ENCODE data around the gene PPP6R1.

Gene PPP6R1

DNA sequence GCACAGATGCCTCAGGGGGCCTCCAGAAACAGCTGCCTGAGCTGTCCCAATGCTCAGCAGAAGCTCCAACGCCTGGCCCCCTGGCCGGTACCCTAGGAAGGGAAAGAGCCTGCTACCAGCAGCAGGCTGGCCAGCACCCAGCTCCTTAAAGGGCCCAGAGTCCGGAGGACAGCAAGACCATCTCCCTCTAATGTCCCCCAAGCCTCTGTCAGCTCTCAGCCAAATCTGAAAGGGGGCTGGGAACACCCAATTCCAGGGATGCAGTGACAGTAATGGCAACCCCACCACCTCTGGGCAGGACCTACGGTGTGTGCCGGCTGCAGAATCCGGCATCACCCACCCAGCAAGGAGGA is 4.2 kb downstream of the PPP6R1 start:
- no peak overlapping the region for H3K23ac ChIP-seq (ENCODE audit: low read length)
- no peak overlapping the region for H2BK15ac ChIP-seq (replicated peaks; ENCODE audit: low read depth)
- no peak overlapping the region for H4K8ac ChIP-seq (ENCODE audit: low read depth, low read length)
- DNase-seq: no peak
- no peak overlapping the region for H3K4me3 ChIP-seq (ENCODE audit: low read length)
- H3K79me2 ChIP-seq (ENCODE audit: control insufficient read depth, insufficient read depth, low read length): peaks cover 81% of the 10 kb centered on the region
- no peaks in the 10 kb centered on the region for H3K27me3 ChIP-seq (ENCODE audit: insufficient read depth, low read length, poor library complexity)
- H3K36me3 ChIP-seq (ENCODE audit: control insufficient read depth, insufficient read depth, low read length): no peaks in the 10 kb centered on the region
- H3K9ac ChIP-seq (ENCODE audit: low read length): no peak overlapping the region
- H4K5ac ChIP-seq (ENCODE audit: low read length): no peak overlapping the region
- H3K79me1 ChIP-seq (ENCODE audit: low read length): peaks cover 51% of the 10 kb centered on the region
- H2AK5ac ChIP-seq (ENCODE audit: low read length): no peak overlapping the region
- H3K27ac ChIP-seq (ENCODE audit: low read depth, low read length): no peak overlapping the region
- no peak overlapping the region for H2BK5ac ChIP-seq (ENCODE audit: low read length)
- H3K18ac ChIP-seq (ENCODE audit: low read length): no peak overlapping the region
- no peak overlapping the region for H3K4me2 ChIP-seq (ENCODE audit: low read length)
- H3K4ac ChIP-seq (ENCODE audit: low read depth, low read length): no peak overlapping the region
- H2BK120ac ChIP-seq (ENCODE audit: low read depth, low read length): no peak overlapping the region
- no CpG with 5 or more reads among the region's 6 CpGs for WGBS (ENCODE audit: extremely low coverage, insufficient coverage, low lambda C conversion rate)
- H3K56ac ChIP-seq (ENCODE audit: low read length): peak overlapping the region; percentile 25
- peaks cover 7% of the 10 kb centered on the region for H3K4me1 ChIP-seq (ENCODE audit: control insufficient read depth, low read depth, low read length)

DNA sequence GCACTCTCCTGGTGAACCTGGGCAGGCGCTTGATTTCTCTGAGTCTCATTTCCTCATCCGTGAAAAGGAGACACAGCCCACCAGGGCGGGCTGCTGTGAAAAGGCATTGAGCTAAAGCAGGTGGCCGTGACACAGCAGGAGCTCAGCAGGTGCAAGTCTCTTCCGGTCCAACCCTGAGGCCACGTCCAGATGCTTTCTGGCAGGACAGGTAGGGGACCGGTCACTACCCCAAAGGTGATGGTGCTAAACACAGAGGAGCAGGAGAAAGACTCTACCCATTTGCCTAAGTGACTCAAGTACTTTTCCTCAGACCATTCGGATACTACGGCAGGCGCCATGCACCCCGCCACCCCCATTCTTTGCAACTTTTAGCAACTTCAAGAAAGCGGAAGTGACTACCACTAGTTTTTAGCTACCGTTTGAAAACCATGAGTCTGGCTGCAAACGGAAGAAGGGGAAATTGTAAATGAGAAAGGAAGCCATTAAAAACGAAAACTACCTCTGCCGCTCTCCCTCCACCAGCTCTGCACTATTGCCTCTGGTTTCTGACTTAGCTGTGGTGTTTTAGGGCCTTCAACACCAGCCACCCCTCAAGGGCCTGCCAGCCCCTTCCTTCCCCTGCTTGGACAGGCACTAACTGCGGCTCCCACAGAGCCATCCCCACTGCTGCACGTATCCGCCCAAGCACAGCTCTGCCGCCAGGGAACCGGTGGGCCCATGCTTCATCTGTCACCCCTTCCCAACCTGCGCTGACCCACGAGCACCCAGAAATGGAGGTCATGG is 4.8 kb downstream of the PPP6R1 start:
- Histone ChIP-seq H3K9ac (ENCODE audit: low read length) (no peak overlapping the region), H3K27me3 (ENCODE audit: insufficient read depth, low read length, poor library complexity) (no peaks in the 10 kb centered on the region), H2BK120ac (ENCODE audit: low read depth, low read length) (no peak overlapping the region), H3K79me1 (ENCODE audit: low read length) (peaks cover 51% of the 10 kb centered on the region), H2BK15ac (replicated peaks; ENCODE audit: low read depth) (no peak overlapping the region), H3K56ac (ENCODE audit: low read length) (no peak overlapping the region), H3K27ac (ENCODE audit: low read depth, low read length) (no peak overlapping the region), H3K18ac (ENCODE audit: low read length) (no peak overlapping the region), H3K4me3 (ENCODE audit: low read length) (no peak overlapping the region), H3K4ac (ENCODE audit: low read depth, low read length) (no peak overlapping the region), H3K36me3 (ENCODE audit: control insufficient read depth, insufficient read depth, low read length) (no peaks in the 10 kb centered on the region), H3K4me2 (ENCODE audit: low read length) (no peak overlapping the region), H2BK5ac (ENCODE audit: low read length) (no peak overlapping the region), H3K79me2 (ENCODE audit: control insufficient read depth, insufficient read depth, low read length) (peaks cover 82% of the 10 kb centered on the region), H4K5ac (ENCODE audit: low read length) (no peak overlapping the region), H3K23ac (ENCODE audit: low read length) (no peak overlapping the region), H4K8ac (ENCODE audit: low read depth, low read length) (no peak overlapping the region), H2AK5ac (ENCODE audit: low read length) (no peak overlapping the region), H3K4me1 (ENCODE audit: control insufficient read depth, low read depth, low read length) (peaks cover 7% of the 10 kb centered on the region)
- no peak for DNase-seq
- WGBS (ENCODE audit: extremely low coverage, insufficient coverage, low lambda C conversion rate): no CpG with 5 or more reads among the region's 23 CpGs

DNA sequence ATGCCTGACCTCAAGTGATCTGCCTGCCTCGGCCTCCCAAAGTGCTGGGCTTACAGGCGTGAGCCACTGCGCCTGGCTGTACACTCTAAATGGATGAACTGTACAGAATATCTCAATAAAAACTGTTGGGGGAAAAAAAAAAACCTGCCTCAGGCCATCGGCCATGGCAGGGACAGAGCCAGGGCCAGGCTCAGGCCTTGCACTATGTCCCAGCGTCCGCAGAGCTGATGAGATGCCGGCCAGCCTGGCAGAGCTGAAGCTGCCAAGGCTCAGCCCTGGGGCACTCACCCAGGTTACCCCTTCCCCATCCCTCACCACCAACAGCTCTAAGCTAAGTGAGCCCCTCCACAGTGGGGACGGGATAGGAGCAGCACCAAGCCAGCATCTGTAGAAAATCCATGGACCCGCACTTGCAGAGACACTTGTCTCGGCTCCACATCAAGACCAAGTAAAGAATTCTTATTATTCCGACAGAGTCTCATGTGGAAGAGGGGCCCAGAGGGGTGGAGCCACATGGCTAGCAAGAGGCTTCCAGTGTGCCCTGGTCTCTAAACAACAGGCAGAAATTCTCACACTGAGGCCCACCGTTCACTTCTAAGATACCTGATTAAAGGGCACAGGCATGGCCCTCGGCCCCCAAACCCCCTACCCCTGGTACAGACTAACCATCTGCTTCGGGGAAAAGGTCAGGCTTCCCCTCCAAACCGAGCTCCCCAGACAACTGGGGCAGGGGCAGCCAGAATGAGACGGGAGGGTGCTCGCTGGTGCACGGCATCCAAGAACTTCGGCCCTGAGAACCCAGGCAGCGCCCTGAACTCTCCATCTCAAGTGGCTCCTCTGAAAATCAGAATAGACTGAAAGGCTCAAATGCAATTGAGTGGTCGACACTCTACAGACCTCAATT is 5.8 kb downstream of the PPP6R1 start:
- Histone ChIP-seq H3K4me1 (ENCODE audit: control insufficient read depth, low read depth, low read length) (peaks cover 7% of the 10 kb centered on the region), H4K5ac (ENCODE audit: low read length) (no peak overlapping the region), H2AK5ac (ENCODE audit: low read length) (no peak overlapping the region), H3K79me1 (ENCODE audit: low read length) (peaks cover 62% of the 10 kb centered on the region), H4K8ac (ENCODE audit: low read depth, low read length) (no peak overlapping the region), H2BK15ac (replicated peaks; ENCODE audit: low read depth) (no peak overlapping the region), H2BK120ac (ENCODE audit: low read depth, low read length) (no peak overlapping the region), H3K4me2 (ENCODE audit: low read length) (no peak overlapping the region), H3K36me3 (ENCODE audit: control insufficient read depth, insufficient read depth, low read length) (no peaks in the 10 kb centered on the region), H3K79me2 (ENCODE audit: control insufficient read depth, insufficient read depth, low read length) (peaks cover 86% of the 10 kb centered on the region), H3K9ac (ENCODE audit: low read length) (no peak overlapping the region), H3K4me3 (ENCODE audit: low read length) (no peak overlapping the region), H3K27me3 (ENCODE audit: insufficient read depth, low read length, poor library complexity) (no peaks in the 10 kb centered on the region), H2BK5ac (ENCODE audit: low read length) (no peak overlapping the region), H3K23ac (ENCODE audit: low read length) (no peak overlapping the region), H3K18ac (ENCODE audit: low read length) (no peak overlapping the region), H3K27ac (ENCODE audit: low read depth, low read length) (no peak overlapping the region), H3K4ac (ENCODE audit: low read depth, low read length) (no peak overlapping the region), H3K56ac (ENCODE audit: low read length) (no peak overlapping the region)
- WGBS (ENCODE audit: extremely low coverage, insufficient coverage, low lambda C conversion rate): no CpG with 5 or more reads among the region's 21 CpGs
- no peak for DNase-seq

GRCh38 chr19:55251341-55252081 is 7.3 kb downstream of the PPP6R1 start:
- Histone ChIP-seq H3K36me3 (ENCODE audit: control insufficient read depth, insufficient read depth, low read length) (peaks cover 1% of the 10 kb centered on the region), H2BK5ac (ENCODE audit: low read length) (no peak overlapping the region), H3K27ac (ENCODE audit: low read depth, low read length) (no peak overlapping the region), H3K4ac (ENCODE audit: low read depth, low read length) (no peak overlapping the region), H3K79me2 (ENCODE audit: control insufficient read depth, insufficient read depth, low read length) (peaks cover 71% of the 10 kb centered on the region), H3K27me3 (ENCODE audit: insufficient read depth, low read length, poor library complexity) (no peaks in the 10 kb centered on the region), H4K8ac (ENCODE audit: low read depth, low read length) (no peak overlapping the region), H3K56ac (ENCODE audit: low read length) (peak overlapping the region; percentile 15), H3K9ac (ENCODE audit: low read length) (no peak overlapping the region), H3K23ac (ENCODE audit: low read length) (no peak overlapping the region), H4K5ac (ENCODE audit: low read length) (no peak overlapping the region), H3K18ac (ENCODE audit: low read length) (no peak overlapping the region), H3K4me3 (ENCODE audit: low read length) (no peak overlapping the region), H3K4me1 (ENCODE audit: control insufficient read depth, low read depth, low read length) (no peaks in the 10 kb centered on the region), H2BK120ac (ENCODE audit: low read depth, low read length) (no peak overlapping the region), H2AK5ac (ENCODE audit: low read length) (no peak overlapping the region), H3K4me2 (ENCODE audit: low read length) (no peak overlapping the region), H2BK15ac (replicated peaks; ENCODE audit: low read depth) (no peak overlapping the region), H3K79me1 (ENCODE audit: low read length) (peaks cover 61% of the 10 kb centered on the region)
- DNase-seq: no peak
- WGBS (ENCODE audit: extremely low coverage, insufficient coverage, low lambda C conversion rate): no CpG with 5 or more reads among the region's 19 CpGs

DNA sequence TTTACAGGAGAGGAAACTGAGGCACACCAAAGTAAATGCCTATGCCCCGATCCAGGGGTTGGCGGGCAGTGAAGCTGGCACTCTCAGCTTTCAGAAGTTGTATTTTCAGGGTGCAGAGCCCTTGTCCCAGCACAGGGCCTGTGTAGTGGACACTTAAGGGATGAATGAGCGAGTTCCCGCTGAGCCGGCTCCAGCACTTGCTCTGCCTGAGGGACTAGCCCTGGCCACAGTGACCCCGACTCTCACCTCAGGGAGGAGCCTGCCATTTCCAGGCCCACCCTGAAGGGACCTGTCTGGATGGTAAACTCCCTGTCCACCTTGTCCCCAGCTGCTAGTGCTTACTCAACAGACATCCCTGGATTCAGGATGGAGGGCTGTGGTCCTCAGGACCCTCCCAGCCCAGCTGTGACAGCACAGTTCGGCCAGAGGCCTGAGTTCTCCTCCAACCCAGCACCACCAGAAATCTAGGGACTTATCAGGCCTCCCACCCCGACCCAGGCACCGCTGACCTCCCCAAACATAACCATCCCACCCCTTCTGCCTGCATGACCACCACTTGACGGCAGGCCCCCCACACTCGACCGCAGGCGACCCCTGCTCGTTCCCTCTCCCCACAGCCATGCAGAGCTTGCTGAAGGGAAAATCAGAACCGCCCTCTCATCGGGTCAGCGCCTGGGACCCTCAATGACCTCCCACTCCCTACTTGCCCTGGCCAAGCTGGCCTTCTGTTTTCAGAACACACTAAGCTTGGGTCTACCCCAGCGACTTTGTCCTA is 8.4 kb downstream of the PPP6R1 start:
- Histone ChIP-seq H3K4me2 (ENCODE audit: low read length) (no peak overlapping the region), H3K4me3 (ENCODE audit: low read length) (no peak overlapping the region), H2AK5ac (ENCODE audit: low read length) (no peak overlapping the region), H2BK5ac (ENCODE audit: low read length) (no peak overlapping the region), H3K23ac (ENCODE audit: low read length) (no peak overlapping the region), H3K4ac (ENCODE audit: low read depth, low read length) (no peak overlapping the region), H3K27me3 (ENCODE audit: insufficient read depth, low read length, poor library complexity) (no peaks in the 10 kb centered on the region), H2BK15ac (replicated peaks; ENCODE audit: low read depth) (no peak overlapping the region), H3K36me3 (ENCODE audit: control insufficient read depth, insufficient read depth, low read length) (peaks cover 5% of the 10 kb centered on the region), H3K79me2 (ENCODE audit: control insufficient read depth, insufficient read depth, low read length) (peaks cover 60% of the 10 kb centered on the region), H3K79me1 (ENCODE audit: low read length) (peaks cover 51% of the 10 kb centered on the region), H4K5ac (ENCODE audit: low read length) (no peak overlapping the region), H3K9ac (ENCODE audit: low read length) (no peak overlapping the region), H3K27ac (ENCODE audit: low read depth, low read length) (no peak overlapping the region), H2BK120ac (ENCODE audit: low read depth, low read length) (no peak overlapping the region), H3K18ac (ENCODE audit: low read length) (no peak overlapping the region), H3K4me1 (ENCODE audit: control insufficient read depth, low read depth, low read length) (no peaks in the 10 kb centered on the region), H4K8ac (ENCODE audit: low read depth, low read length) (no peak overlapping the region), H3K56ac (ENCODE audit: low read length) (no peak overlapping the region)
- no CpG with 5 or more reads among the region's 18 CpGs for WGBS (ENCODE audit: extremely low coverage, insufficient coverage, low lambda C conversion rate)
- DNase-seq: no peak

Measured in mesendoderm (in vitro differentiated cells).